ENCODE measurements around the gene CKAP5. TPM values are rescaled to one million over a fixed set of nuclear protein-coding genes. Genes with fewer than 3 reads are reported as not detected.
A peak's percentile ranks its signal among the peaks of the same experiment; 100 is the strongest.
"Not testable (repeated sequence)": the region's sequence is repeated elsewhere in the genome, so short reads cannot be mapped to it uniquely, and the experiment has no call there.

The CKAP5 gene
- total and polyA plus RNA-seq, 2 donors: 26.8 to 80.5 TPM

GRCh38 chr11:46724088-46724487, 122.0 kb downstream of the CKAP5 start:
- WGBS: 62% methylated on average over 8 of the region's 8 CpGs
- no peaks in the 10 kb centered on the region for H3K36me3 ChIP-seq (ENCODE audit: insufficient read depth)
- no peak overlapping the region for H3K27ac ChIP-seq (ENCODE audit: low read depth)
- no peaks in the 10 kb centered on the region for H3K4me1 ChIP-seq (ENCODE audit: insufficient read depth)
- H3K4me3 ChIP-seq (ENCODE audit: low read depth, low read length): no peak overlapping the region
- no peak for DNase-seq (ENCODE audit: extremely low spot score)

GRCh38 chr11:46723359-46723680, 122.8 kb downstream of the CKAP5 start:
- WGBS: 80% methylated on average over 8 of the region's 8 CpGs
- DNase-seq (ENCODE audit: extremely low spot score): no peak
- Histone ChIP-seq H3K4me1 (ENCODE audit: insufficient read depth) (no peaks in the 10 kb centered on the region), H3K27ac (ENCODE audit: low read depth) (no peak overlapping the region), H3K36me3 (ENCODE audit: insufficient read depth) (no peaks in the 10 kb centered on the region), H3K4me3 (ENCODE audit: low read depth, low read length) (no peak overlapping the region)

- whole genome bisulfite sequencing: 92% methylated on average over 11 of the region's 11 CpGs
- DNase-seq (ENCODE audit: extremely low spot score): no peak
- Histone ChIP-seq H3K27ac (ENCODE audit: low read depth) (no peak overlapping the region), H3K36me3 (ENCODE audit: insufficient read depth) (no peaks in the 10 kb centered on the region), H3K4me1 (ENCODE audit: insufficient read depth) (no peaks in the 10 kb centered on the region), H3K4me3 (ENCODE audit: low read depth, low read length) (no peak overlapping the region)
Measured at GRCh38 chr11:46722566-46723358, 123.3 kb downstream of the CKAP5 start.

GRCh38 chr11:46721286-46721685, 124.8 kb downstream of the CKAP5 start:
- no peak overlapping the region for H3K27ac ChIP-seq (ENCODE audit: low read depth)
- WGBS: 76% methylated on average over 6 of the region's 6 CpGs
- no peaks in the 10 kb centered on the region for H3K4me1 ChIP-seq (ENCODE audit: insufficient read depth)
- no peak for DNase-seq (ENCODE audit: extremely low spot score)
- H3K36me3 ChIP-seq (ENCODE audit: insufficient read depth): no peaks in the 10 kb centered on the region
- no peak overlapping the region for H3K4me3 ChIP-seq (ENCODE audit: low read depth, low read length)

- Histone ChIP-seq H3K4me3 (ENCODE audit: low read depth, low read length) (no peak overlapping the region), H3K27ac (ENCODE audit: low read depth) (no peak overlapping the region), H3K4me1 (ENCODE audit: insufficient read depth) (no peaks in the 10 kb centered on the region), H3K36me3 (ENCODE audit: insufficient read depth) (no peaks in the 10 kb centered on the region)
- no peak for DNase-seq (ENCODE audit: extremely low spot score)
- WGBS: 88% methylated on average over 25 of the region's 25 CpGs
Measured at GRCh38 chr11:46719543-46720218, 126.4 kb downstream of the CKAP5 start.

GRCh38 chr11:46719048-46719542, 127.0 kb downstream of the CKAP5 start, which contains the start of gene F2:
Gene F2, plus strand, starts transcription at chr11:46719213. Its CDS starts 23 bp downstream, at chr11:46719236.
- no peaks in the 10 kb centered on the region for H3K36me3 ChIP-seq (ENCODE audit: insufficient read depth)
- no peaks in the 10 kb centered on the region for H3K4me1 ChIP-seq (ENCODE audit: insufficient read depth)
- no peak within 1 kb of the TSS for H3K4me3 ChIP-seq (ENCODE audit: low read depth, low read length)
- H3K27ac ChIP-seq (ENCODE audit: low read depth): no peak within 1 kb of the TSS
- WGBS: 74% methylated on average over 7 of the region's 7 CpGs
- DNase-seq (ENCODE audit: extremely low spot score): no peak

GRCh38 chr11:46718155-46719019, 127.7 kb downstream of the CKAP5 start:
- Histone ChIP-seq H3K27ac (ENCODE audit: low read depth) (no peak overlapping the region), H3K4me1 (ENCODE audit: insufficient read depth) (no peaks in the 10 kb centered on the region), H3K4me3 (ENCODE audit: low read depth, low read length) (no peak overlapping the region), H3K36me3 (ENCODE audit: insufficient read depth) (no peaks in the 10 kb centered on the region)
- WGBS: 76% methylated on average over 11 of the region's 11 CpGs
- DNase-seq (ENCODE audit: extremely low spot score): peak; percentile 36

- not testable (repeated sequence) for DNase-seq (ENCODE audit: extremely low spot score); H3K4me3 ChIP-seq (ENCODE audit: low read depth, low read length); H3K27ac ChIP-seq (ENCODE audit: low read depth); H3K4me1 ChIP-seq (ENCODE audit: insufficient read depth); H3K36me3 ChIP-seq (ENCODE audit: insufficient read depth)
- 94% methylated on average over 2 of the region's 2 CpGs for WGBS
Measured at GRCh38 chr11:46717825-46718154, 128.3 kb downstream of the CKAP5 start.

- no peak overlapping the region for H3K27ac ChIP-seq (ENCODE audit: low read depth)
- H3K4me3 ChIP-seq (ENCODE audit: low read depth, low read length): no peak overlapping the region
- no peaks in the 10 kb centered on the region for H3K36me3 ChIP-seq (ENCODE audit: insufficient read depth)
- H3K4me1 ChIP-seq (ENCODE audit: insufficient read depth): no peaks in the 10 kb centered on the region
- 92% methylated on average over 7 of the region's 7 CpGs for WGBS
- no peak for DNase-seq (ENCODE audit: extremely low spot score)
Measured at GRCh38 chr11:46712874-46713576, 133.1 kb downstream of the CKAP5 start.

- DNase-seq (ENCODE audit: extremely low spot score): no peak
- Histone ChIP-seq H3K4me3 (ENCODE audit: low read depth, low read length) (no peak overlapping the region), H3K4me1 (ENCODE audit: insufficient read depth) (no peaks in the 10 kb centered on the region), H3K36me3 (ENCODE audit: insufficient read depth) (no peaks in the 10 kb centered on the region), H3K27ac (ENCODE audit: low read depth) (peak overlapping the region; percentile 12)
- WGBS: 69% methylated on average over 5 of the region's 5 CpGs
Measured at GRCh38 chr11:46711303-46711702, 134.8 kb downstream of the CKAP5 start.

- H3K4me1 ChIP-seq (ENCODE audit: insufficient read depth): peaks cover 1% of the 10 kb centered on the region
- peaks cover 3% of the 10 kb centered on the region for H3K36me3 ChIP-seq (ENCODE audit: insufficient read depth)
- H3K4me3 ChIP-seq (ENCODE audit: low read depth, low read length): no peak overlapping the region
- DNase-seq (ENCODE audit: extremely low spot score): no peak
- 39% methylated on average over 10 of the region's 10 CpGs for WGBS
- H3K27ac ChIP-seq (ENCODE audit: low read depth): peak overlapping the region; percentile 12
Measured at GRCh38 chr11:46710821-46711269, 135.2 kb downstream of the CKAP5 start.

GRCh38 chr11:46709351-46709750, 136.7 kb downstream of the CKAP5 start:
- not testable (repeated sequence) for H3K4me3 ChIP-seq (ENCODE audit: low read depth, low read length); H3K36me3 ChIP-seq (ENCODE audit: insufficient read depth); H3K4me1 ChIP-seq (ENCODE audit: insufficient read depth); DNase-seq (ENCODE audit: extremely low spot score); H3K27ac ChIP-seq (ENCODE audit: low read depth)
- WGBS: 90% methylated on average over 9 of the region's 9 CpGs

- 88% methylated on average over 7 of the region's 7 CpGs for WGBS
- H3K4me3 ChIP-seq (ENCODE audit: low read depth, low read length): no peak overlapping the region
- no peak overlapping the region for H3K27ac ChIP-seq (ENCODE audit: low read depth)
- DNase-seq (ENCODE audit: extremely low spot score): no peak
- H3K36me3 ChIP-seq (ENCODE audit: insufficient read depth): peaks cover 3% of the 10 kb centered on the region
- H3K4me1 ChIP-seq (ENCODE audit: insufficient read depth): peaks cover 1% of the 10 kb centered on the region
Measured at GRCh38 chr11:46706886-46707285, 139.2 kb downstream of the CKAP5 start.
